Effector memory CD4-positive, alpha-beta T cell (primary cell): ENCODE measurements around the gene BATF2.

ENCODE experiments used
- DNase-seq, 3 donors: peaks; one replicate each; pipeline ENCODE4 v3.0.0-alpha.2; 2020
- H3K27ac ChIP-seq: 2 replicates; pipeline ENCODE4 v1.7.0; 2013; ENCODE audit warnings: mild to moderate bottlenecking, low read length, moderate library complexity; ENCODE audit not compliant: insufficient read depth, poor library complexity, severe bottlenecking
- H3K27me3 ChIP-seq: replicated peaks from 2 replicates; pipeline ENCODE4 v1.7.0; 2013; ENCODE audit warnings: mild to moderate bottlenecking, low read length; ENCODE audit not compliant: insufficient read depth, control insufficient read depth, poor library complexity, severe bottlenecking
- H3K36me3 ChIP-seq: 2 replicates; pipeline ENCODE4 v1.7.0; 2013; ENCODE audit warnings: mild to moderate bottlenecking, low read length, moderate library complexity; ENCODE audit not compliant: control insufficient read depth, insufficient read depth
- H3K4me1 ChIP-seq: 2 replicates; pipeline ENCODE4 v1.7.0; 2013; ENCODE audit warnings: low read length, mild to moderate bottlenecking; ENCODE audit not compliant: control insufficient read depth, insufficient read depth, poor library complexity, severe bottlenecking
- H3K4me3 ChIP-seq: 2 replicates; pipeline ENCODE4 v1.7.0; 2013; ENCODE audit warnings: low read length, low read depth, mild to moderate bottlenecking; ENCODE audit not compliant: insufficient read depth, poor library complexity, severe bottlenecking
- H3K9me3 ChIP-seq: 2 replicates; pipeline ENCODE4 v1.7.0; 2013; ENCODE audit warnings: mild to moderate bottlenecking, low read length, moderate library complexity; ENCODE audit not compliant: control insufficient read depth
- total RNA-seq, 3 donors: gene quantifications; one replicate each; lab custom pipeline; 2026; lab: John Stamatoyannopoulos, UW

Gene BATF2
- 0 to 0.17 (median 0) reads per million in 3 donors for total RNA-seq

DNA sequence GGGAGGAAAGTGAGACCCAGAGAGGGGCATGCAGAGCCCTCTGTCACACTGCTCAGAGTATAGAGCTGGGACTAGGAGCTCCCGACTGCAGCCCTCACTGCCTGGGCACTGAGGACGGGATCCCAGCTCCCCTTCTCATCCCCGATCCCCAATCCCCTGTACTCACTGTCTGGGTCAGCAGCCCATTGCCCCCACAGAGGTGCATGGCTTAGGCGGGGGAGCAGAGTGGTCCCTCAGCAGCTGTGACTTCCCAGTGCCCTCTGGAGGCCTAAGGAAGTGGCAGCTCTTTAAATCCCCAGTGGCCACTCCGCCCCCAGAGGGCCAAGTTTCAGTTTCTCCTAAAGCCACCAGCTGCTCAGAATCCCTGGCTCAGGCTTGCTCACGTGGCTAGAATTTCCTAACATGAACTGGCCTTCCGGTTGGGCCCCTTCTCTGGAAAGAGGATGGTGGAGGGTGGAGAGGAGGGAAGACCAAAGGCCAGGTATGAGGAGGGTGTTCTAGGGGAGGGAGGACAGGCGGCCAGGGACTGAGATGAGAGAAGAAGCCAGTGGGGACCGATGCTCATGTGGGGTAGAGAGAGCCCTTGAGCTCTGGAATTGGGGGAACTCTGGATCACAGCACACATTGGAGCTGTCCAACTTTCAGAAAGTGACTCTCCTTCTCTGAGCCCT lies at the start of gene BATF2:
TSS of gene BATF2 (minus strand) at position 262 of the 671 bp plus-strand sequence. CDS start at position 205, 57 bp downstream.
- no peak for DNase-seq
- H3K27ac ChIP-seq, result no peak within 1 kb of the TSS

DNA sequence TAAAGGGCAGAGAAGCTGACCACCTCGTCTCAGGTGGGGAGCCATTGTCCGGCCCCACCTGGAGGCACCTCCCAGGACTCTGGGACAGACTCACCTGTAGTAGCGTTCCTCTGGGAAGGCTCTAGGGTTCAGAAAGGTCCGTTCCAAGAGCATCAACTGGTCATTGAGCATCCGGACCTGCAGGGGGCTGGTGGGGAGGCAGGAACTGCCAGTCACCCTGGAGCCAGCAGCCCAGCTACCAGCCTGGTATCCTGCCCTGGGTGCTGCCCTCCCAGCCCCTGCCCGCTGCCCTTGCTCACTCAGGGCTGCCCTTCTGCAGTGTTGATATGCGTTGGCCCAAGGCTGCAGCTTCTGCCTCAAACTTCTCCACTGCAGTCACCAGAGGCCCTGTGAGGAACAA lies 49.0 kb upstream of the BATF2 start:
- no peak overlapping the region for H3K4me3 ChIP-seq
- no peaks in the 10 kb centered on the region for H3K27me3 ChIP-seq
- H3K36me3 ChIP-seq, result peaks cover 14% of the 10 kb centered on the region
- DNase-seq, result no peak
- no peaks in the 10 kb centered on the region for H3K9me3 ChIP-seq
- peaks cover 3% of the 10 kb centered on the region for H3K4me1 ChIP-seq
- no peak overlapping the region for H3K27ac ChIP-seq

More for the DNA sequence above, at the start of gene BATF2:
- Histone ChIP-seq H3K4me3 (no peak within 1 kb of the TSS), H3K9me3 (no peaks in the 10 kb centered on the region), H3K27me3 (no peaks in the 10 kb centered on the region), H3K4me1 (peaks cover 8% of the 10 kb centered on the region), H3K36me3 (no peaks in the 10 kb centered on the region)

DNA sequence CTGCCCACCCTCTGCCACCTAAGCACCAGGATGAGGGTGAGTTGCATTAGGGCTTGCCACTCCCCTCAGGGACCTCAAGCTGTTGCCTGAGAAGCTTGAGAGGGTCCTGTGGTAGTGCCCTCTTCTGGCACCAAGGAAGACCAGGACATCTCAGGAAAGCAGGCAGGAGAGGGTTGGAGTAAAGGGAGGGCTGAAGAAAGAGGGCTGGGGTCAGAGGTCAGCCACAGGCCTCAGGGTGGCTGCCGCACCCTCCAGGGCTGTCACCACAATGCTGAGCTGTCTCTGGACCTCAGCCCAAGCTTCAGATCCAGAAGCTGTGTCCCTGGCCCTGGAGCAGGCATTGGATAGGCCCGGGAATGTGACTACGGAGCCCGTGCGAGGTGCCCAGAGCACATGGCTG lies 48.3 kb upstream of the BATF2 start:
- no peak for DNase-seq
- peaks cover 3% of the 10 kb centered on the region for H3K4me1 ChIP-seq
- H3K9me3 ChIP-seq, result no peaks in the 10 kb centered on the region
- H3K36me3 ChIP-seq, result peaks cover 14% of the 10 kb centered on the region
- no peak overlapping the region for H3K27ac ChIP-seq
- H3K4me3 ChIP-seq, result no peak overlapping the region
- no peaks in the 10 kb centered on the region for H3K27me3 ChIP-seq

DNA sequence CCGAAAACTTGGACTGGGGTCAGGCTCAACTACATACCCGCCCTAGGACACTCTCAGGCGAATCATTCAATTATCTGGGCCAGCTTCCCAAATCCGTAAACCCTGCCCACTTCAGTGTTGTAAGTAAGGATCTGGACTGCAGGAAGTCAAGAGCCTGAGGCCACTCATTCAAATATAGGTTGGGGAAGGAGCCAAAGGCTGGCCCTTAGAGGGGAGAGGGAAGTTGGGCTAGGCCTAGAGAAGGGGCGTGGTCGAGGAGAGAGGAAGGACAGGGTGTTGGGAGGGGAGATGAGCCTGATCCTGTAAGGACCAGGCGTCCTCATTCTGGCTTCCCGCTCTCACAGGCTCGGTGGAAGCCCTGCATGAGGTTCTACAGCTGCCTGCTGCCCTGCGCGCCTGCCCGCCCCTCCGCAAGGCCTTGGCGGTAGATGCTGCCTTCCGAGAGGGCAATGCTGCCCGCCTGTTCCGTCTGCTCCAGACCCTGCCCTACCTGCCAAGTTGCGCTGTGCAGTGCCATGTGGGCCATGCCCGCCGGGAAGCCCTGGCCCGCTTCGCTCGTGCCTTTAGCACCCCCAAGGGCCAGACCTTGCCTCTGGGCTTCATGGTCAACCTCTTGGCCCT lies 47.2 kb upstream of the BATF2 start:
- H3K27me3 ChIP-seq, result no peaks in the 10 kb centered on the region
- H3K4me3 ChIP-seq, result no peak overlapping the region
- DNase-seq, result no peak
- no peak overlapping the region for H3K27ac ChIP-seq
- peaks cover 3% of the 10 kb centered on the region for H3K4me1 ChIP-seq
- H3K36me3 ChIP-seq, result peaks cover 14% of the 10 kb centered on the region
- no peaks in the 10 kb centered on the region for H3K9me3 ChIP-seq

DNA sequence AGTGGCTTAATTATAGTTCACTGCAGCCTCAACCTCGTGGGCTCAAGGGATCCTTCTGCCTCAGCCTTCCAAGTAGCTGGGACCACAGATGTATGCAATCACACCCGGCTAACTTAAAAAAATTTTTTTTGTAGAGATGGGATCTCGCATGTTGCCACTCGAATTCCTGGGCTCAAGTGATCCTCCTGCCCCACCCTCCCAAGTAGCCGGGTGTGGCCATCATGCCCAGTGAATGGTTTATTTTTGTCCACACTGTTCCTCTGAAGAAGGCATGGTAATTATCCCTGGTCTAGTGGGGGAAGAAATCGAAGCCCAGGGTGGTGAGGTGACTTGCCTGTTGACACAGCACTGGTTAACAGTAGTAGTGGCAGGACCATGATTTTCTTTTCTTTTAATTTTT lies 46.1 kb upstream of the BATF2 start:
- DNase-seq, result no peak
- no peaks in the 10 kb centered on the region for H3K9me3 ChIP-seq
- no peak overlapping the region for H3K27ac ChIP-seq
- H3K27me3 ChIP-seq, result no peaks in the 10 kb centered on the region
- H3K4me3 ChIP-seq, result no peak overlapping the region
- peaks cover 3% of the 10 kb centered on the region for H3K4me1 ChIP-seq
- peaks cover 17% of the 10 kb centered on the region for H3K36me3 ChIP-seq

DNA sequence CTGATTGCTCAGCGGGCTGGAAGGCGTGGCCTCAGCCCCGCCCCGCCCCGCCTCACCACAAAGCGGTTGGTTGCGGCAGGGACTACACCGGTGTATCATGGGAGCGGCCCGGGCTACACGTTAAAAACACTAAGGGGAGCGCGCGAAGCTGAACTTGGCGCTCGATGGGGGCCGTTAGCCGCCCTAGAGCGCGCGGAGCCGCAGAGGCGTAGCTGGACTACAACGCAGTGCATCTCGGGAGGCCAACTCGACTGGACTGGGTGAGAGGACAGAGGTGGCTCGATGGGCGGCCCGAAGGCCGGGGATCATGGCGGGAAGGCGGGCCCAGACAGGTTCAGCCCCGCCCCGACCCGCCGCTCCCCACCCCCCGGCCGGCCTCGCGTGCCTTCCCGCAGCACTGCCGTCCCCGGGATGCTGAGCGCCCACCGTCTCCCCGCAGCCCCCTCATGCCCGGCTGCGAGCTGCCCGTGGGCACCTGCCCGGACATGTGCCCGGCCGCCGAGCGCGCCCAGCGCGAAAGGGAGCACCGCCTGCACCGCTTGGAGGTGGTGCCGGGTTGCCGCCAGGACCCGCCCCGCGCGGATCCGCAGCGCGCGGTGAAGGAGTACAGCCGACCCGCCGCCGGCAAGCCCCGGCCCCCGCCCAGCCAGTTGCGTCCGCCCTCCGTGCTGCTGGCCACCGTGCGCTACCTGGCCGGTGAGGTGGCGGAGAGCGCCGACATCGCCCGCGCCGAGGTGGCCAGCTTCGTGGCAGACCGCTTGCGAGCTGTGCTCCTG lies 44.3 kb upstream of the BATF2 start, which contains the start of gene SAC3D1:
TSS of gene SAC3D1 (plus strand) at position 364 of the 776 bp plus-strand sequence. CDS start at position 447, 83 bp downstream.
- Histone ChIP-seq H3K27me3 (no peaks in the 10 kb centered on the region), H3K4me3 (peak within 1 kb of the TSS; percentile 62), H3K9me3 (no peaks in the 10 kb centered on the region), H3K27ac (peak within 1 kb of the TSS; percentile 74), H3K4me1 (peaks cover 3% of the 10 kb centered on the region), H3K36me3 (peaks cover 26% of the 10 kb centered on the region)
- peak; percentile 79 to 82 (median 79) for DNase-seq

- DNase-seq, result no peak
- peak overlapping the region; percentile 62 for H3K4me3 ChIP-seq
- no peaks in the 10 kb centered on the region for H3K27me3 ChIP-seq
- peaks cover 3% of the 10 kb centered on the region for H3K4me1 ChIP-seq
- H3K36me3 ChIP-seq, result peaks cover 29% of the 10 kb centered on the region
- H3K9me3 ChIP-seq, result no peaks in the 10 kb centered on the region
- H3K27ac ChIP-seq, result peak overlapping the region; percentile 74
Measured at GRCh38 chr11:65040520-65040846, 43.7 kb upstream of the BATF2 start.

DNA sequence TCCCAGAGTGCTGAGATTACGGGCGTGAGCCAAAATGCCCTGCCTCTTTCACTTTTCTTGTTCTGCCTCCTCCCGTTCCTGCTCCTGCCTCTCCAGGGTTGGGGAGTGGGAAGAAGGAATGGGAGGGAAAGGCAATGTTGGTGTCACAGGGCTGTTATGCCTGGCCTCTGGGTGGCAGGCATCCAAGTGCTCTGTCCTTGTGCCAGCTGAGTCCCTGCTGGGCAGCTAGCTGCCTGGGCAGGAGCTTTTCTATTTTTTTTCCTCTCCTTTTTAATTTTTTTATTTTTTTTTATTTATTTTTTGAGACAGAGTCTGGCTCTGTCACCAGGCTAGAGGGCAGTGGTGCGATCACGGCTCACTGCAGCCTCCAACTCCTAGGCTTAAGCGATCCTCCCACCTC lies 40.2 kb upstream of the BATF2 start:
- Histone ChIP-seq H3K9me3 (no peaks in the 10 kb centered on the region), H3K4me3 (no peak overlapping the region), H3K27ac (no peak overlapping the region), H3K36me3 (peaks cover 40% of the 10 kb centered on the region), H3K4me1 (peaks cover 3% of the 10 kb centered on the region), H3K27me3 (no peaks in the 10 kb centered on the region)
- no peak for DNase-seq

- no peak overlapping the region for H3K27ac ChIP-seq
- H3K36me3 ChIP-seq, result peaks cover 40% of the 10 kb centered on the region
- DNase-seq, result no peak
- H3K27me3 ChIP-seq, result no peaks in the 10 kb centered on the region
- H3K4me3 ChIP-seq, result no peak overlapping the region
- no peaks in the 10 kb centered on the region for H3K4me1 ChIP-seq
- no peaks in the 10 kb centered on the region for H3K9me3 ChIP-seq
Measured at GRCh38 chr11:65035579-65035978, 38.8 kb upstream of the BATF2 start.

DNA sequence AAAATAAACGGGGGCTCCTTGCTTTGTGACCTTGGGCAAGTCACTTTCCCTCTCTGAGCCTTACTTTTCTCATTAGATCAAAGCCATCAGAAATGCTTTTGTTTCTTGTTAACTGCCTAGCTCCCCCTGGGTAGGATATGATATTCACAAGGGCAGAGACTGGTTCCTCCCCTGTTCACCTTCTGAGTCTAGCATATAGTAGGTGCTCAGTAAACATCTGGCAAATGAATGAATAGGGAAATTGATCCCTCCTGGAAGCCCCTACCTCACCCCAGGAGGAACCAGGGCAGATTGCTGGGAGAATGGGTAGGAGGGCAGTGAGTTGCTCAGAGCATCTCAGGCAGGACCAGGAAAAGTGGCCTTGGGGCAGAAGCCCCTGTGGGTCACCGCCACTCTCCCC lies 37.7 kb upstream of the BATF2 start:
- H3K36me3 ChIP-seq, result peaks cover 40% of the 10 kb centered on the region
- no peaks in the 10 kb centered on the region for H3K4me1 ChIP-seq
- no peak overlapping the region for H3K4me3 ChIP-seq
- no peak overlapping the region for H3K27ac ChIP-seq
- no peaks in the 10 kb centered on the region for H3K27me3 ChIP-seq
- no peak for DNase-seq
- H3K9me3 ChIP-seq, result no peaks in the 10 kb centered on the region
